ENCODE results near the gene PHF21B. TPM values are rescaled to one million over a fixed set of nuclear protein-coding genes. Genes with fewer than 3 reads are reported as not detected.

The PHF21B gene
- total and polyA plus RNA-seq, 2 of the 8 experiments (the other 6 are each of a cell fraction or from before 2014, with no cell fraction given): 19.3 to 68.1 TPM

DNA sequence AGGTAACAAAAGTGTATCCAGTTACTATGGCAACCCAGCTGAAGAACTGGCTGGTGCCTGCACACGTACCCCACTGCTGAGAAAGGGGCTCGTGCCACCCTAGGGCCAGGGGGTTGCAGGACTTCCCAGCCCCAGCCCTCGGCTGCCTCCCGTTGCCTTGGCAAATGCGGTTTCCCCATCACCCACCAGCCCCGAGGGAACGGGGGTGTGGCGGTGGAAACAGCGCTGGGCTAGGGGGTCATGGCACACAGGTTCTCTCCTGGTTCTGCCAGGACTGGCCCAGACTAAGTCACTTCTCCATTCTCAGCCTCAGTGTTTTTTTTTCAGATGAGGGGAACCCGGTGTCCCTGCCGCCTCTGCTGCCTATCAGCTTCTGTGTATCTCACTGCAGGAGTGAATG is 27.9 kb downstream of the PHF21B start (continued):
- TF ChIP-seq, protein P1, sequence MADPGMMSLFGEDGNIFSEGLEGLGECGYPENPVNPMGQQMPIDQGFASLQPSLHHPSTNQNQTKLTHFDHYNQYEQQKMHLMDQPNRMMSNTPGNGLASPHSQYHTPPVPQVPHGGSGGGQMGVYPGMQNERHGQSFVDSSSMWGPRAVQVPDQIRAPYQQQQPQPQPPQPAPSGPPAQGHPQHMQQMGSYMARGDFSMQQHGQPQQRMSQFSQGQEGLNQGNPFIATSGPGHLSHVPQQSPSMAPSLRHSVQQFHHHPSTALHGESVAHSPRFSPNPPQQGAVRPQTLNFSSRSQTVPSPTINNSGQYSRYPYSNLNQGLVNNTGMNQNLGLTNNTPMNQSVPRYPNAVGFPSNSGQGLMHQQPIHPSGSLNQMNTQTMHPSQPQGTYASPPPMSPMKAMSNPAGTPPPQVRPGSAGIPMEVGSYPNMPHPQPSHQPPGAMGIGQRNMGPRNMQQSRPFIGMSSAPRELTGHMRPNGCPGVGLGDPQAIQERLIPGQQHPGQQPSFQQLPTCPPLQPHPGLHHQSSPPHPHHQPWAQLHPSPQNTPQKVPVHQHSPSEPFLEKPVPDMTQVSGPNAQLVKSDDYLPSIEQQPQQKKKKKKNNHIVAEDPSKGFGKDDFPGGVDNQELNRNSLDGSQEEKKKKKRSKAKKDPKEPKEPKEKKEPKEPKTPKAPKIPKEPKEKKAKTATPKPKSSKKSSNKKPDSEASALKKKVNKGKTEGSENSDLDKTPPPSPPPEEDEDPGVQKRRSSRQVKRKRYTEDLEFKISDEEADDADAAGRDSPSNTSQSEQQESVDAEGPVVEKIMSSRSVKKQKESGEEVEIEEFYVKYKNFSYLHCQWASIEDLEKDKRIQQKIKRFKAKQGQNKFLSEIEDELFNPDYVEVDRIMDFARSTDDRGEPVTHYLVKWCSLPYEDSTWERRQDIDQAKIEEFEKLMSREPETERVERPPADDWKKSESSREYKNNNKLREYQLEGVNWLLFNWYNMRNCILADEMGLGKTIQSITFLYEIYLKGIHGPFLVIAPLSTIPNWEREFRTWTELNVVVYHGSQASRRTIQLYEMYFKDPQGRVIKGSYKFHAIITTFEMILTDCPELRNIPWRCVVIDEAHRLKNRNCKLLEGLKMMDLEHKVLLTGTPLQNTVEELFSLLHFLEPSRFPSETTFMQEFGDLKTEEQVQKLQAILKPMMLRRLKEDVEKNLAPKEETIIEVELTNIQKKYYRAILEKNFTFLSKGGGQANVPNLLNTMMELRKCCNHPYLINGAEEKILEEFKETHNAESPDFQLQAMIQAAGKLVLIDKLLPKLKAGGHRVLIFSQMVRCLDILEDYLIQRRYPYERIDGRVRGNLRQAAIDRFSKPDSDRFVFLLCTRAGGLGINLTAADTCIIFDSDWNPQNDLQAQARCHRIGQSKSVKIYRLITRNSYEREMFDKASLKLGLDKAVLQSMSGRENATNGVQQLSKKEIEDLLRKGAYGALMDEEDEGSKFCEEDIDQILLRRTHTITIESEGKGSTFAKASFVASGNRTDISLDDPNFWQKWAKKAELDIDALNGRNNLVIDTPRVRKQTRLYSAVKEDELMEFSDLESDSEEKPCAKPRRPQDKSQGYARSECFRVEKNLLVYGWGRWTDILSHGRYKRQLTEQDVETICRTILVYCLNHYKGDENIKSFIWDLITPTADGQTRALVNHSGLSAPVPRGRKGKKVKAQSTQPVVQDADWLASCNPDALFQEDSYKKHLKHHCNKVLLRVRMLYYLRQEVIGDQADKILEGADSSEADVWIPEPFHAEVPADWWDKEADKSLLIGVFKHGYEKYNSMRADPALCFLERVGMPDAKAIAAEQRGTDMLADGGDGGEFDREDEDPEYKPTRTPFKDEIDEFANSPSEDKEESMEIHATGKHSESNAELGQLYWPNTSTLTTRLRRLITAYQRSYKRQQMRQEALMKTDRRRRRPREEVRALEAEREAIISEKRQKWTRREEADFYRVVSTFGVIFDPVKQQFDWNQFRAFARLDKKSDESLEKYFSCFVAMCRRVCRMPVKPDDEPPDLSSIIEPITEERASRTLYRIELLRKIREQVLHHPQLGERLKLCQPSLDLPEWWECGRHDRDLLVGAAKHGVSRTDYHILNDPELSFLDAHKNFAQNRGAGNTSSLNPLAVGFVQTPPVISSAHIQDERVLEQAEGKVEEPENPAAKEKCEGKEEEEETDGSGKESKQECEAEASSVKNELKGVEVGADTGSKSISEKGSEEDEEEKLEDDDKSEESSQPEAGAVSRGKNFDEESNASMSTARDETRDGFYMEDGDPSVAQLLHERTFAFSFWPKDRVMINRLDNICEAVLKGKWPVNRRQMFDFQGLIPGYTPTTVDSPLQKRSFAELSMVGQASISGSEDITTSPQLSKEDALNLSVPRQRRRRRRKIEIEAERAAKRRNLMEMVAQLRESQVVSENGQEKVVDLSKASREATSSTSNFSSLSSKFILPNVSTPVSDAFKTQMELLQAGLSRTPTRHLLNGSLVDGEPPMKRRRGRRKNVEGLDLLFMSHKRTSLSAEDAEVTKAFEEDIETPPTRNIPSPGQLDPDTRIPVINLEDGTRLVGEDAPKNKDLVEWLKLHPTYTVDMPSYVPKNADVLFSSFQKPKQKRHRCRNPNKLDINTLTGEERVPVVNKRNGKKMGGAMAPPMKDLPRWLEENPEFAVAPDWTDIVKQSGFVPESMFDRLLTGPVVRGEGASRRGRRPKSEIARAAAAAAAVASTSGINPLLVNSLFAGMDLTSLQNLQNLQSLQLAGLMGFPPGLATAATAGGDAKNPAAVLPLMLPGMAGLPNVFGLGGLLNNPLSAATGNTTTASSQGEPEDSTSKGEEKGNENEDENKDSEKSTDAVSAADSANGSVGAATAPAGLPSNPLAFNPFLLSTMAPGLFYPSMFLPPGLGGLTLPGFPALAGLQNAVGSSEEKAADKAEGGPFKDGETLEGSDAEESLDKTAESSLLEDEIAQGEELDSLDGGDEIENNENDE (IDR thresholded peaks at IDR 0.05; ENCODE audit: insufficient replicate concordance, low read length): no peak
- no peak for TF ChIP-seq HDAC2 (IDR thresholded peaks at IDR 0.05; ENCODE audit: borderline replicate concordance in 1 of 2, low read depth in 2 of 2, low read length in 2 of 2)
- no peak for TF ChIP-seq GTF2F1 (IDR thresholded peaks at IDR 0.05; ENCODE audit: borderline replicate concordance, low read depth, low read length)
- no peak for TF ChIP-seq JUND (IDR thresholded peaks at IDR 0.05; ENCODE audit: low read length)
- TF ChIP-seq, protein P2, sequence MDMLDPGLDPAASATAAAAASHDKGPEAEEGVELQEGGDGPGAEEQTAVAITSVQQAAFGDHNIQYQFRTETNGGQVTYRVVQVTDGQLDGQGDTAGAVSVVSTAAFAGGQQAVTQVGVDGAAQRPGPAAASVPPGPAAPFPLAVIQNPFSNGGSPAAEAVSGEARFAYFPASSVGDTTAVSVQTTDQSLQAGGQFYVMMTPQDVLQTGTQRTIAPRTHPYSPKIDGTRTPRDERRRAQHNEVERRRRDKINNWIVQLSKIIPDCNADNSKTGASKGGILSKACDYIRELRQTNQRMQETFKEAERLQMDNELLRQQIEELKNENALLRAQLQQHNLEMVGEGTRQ (IDR thresholded peaks at IDR 0.05; ENCODE audit: low read length): no peak
- TF ChIP-seq CHD1 (IDR thresholded peaks at IDR 0.05; ENCODE audit: low read depth, low read length): no peak
- no peak for TF ChIP-seq ZNF274 (IDR thresholded peaks at IDR 0.05; ENCODE audit: borderline replicate concordance, extremely low read depth, low read length)
- TF ChIP-seq, protein P3, sequence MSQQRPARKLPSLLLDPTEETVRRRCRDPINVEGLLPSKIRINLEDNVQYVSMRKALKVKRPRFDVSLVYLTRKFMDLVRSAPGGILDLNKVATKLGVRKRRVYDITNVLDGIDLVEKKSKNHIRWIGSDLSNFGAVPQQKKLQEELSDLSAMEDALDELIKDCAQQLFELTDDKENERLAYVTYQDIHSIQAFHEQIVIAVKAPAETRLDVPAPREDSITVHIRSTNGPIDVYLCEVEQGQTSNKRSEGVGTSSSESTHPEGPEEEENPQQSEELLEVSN (IDR thresholded peaks at IDR 0.05): no peak
- TF ChIP-seq, protein P4, sequence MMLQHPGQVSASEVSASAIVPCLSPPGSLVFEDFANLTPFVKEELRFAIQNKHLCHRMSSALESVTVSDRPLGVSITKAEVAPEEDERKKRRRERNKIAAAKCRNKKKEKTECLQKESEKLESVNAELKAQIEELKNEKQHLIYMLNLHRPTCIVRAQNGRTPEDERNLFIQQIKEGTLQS (IDR thresholded peaks at IDR 0.05; ENCODE audit: insufficient read depth, low read depth, low read length): no peak

All from H1 (cell line).